IMR-90 (cell line): ENCODE data around the gene RDH12. TPM values are rescaled to one million over a fixed set of nuclear protein-coding genes. Genes with fewer than 3 reads are reported as not detected.
A peak's percentile ranks its signal among the peaks of the same experiment; 100 is the strongest.

ENCODE experiments used
- ATAC-seq: fragments of 200-7000 bp; cut with Tn5 transposase; 2 replicates; pipeline ENCODE4 v1.9.1; 2020; ENCODE audit warnings: low read depth, mild to moderate bottlenecking, moderate library complexity
- BruUV-seq: library from RNA; stranded (reverse); fragments of 400-500 nt; replicated peaks from 2 replicates; lab custom pipeline; 2021; lab: Mats Ljungman, UMichigan
- CTCF ChIA-PET: fragments of 300-600 bp; formaldehyde crosslinking; extraction: SDS; loops from one replicate; lab custom pipeline; 2021; ENCODE audit warnings: antibody characterized with exemption; lab: Yijun Ruan, JAX
- POLR2A ChIA-PET: fragments of 300-600 bp; sonication (Branson Sonifier 250); formaldehyde crosslinking; loops from one replicate; lab custom pipeline; 2022; ENCODE audit warnings: antibody characterized with exemption; ENCODE audit not compliant: unreplicated experiment; lab: Charles Lee
- DNase-seq: peaks from one replicate; pipeline ENCODE4 v3.0.0; 2013
- H2AFZ ChIP-seq: replicated peaks from 2 replicates; pipeline ENCODE3; 2013; ENCODE audit warnings: low read length, mild to moderate bottlenecking; ENCODE audit not compliant: poor library complexity
- H2AK5ac ChIP-seq: 2 replicates; pipeline ENCODE4 v1.6.1; 2013; ENCODE audit warnings: low read depth, low read length, inconsistent platforms
- H2AK9ac ChIP-seq: replicated peaks from 2 replicates; pipeline ENCODE3; 2013; ENCODE audit warnings: mild to moderate bottlenecking, low read depth, low read length, moderate library complexity; ENCODE audit not compliant: poor library complexity
- H2BK120ac ChIP-seq: 2 replicates; pipeline ENCODE4 v1.6.1; 2013; ENCODE audit warnings: low read depth, low read length, inconsistent platforms
- H2BK15ac ChIP-seq: 3 replicates; pipeline ENCODE4 v1.6.1; 2013; ENCODE audit warnings: low read depth, low read length, inconsistent platforms
- H2BK20ac ChIP-seq: 2 replicates; pipeline ENCODE4 v1.6.1; 2013; ENCODE audit warnings: low read depth, mild to moderate bottlenecking, inconsistent platforms, low read length, moderate library complexity
- H2BK5ac ChIP-seq: 2 replicates; pipeline ENCODE4 v1.6.1; 2013; ENCODE audit warnings: mild to moderate bottlenecking, low read depth, low read length, inconsistent platforms; ENCODE audit not compliant: poor library complexity, severe bottlenecking
- H3K14ac ChIP-seq: replicated peaks from 2 replicates; pipeline ENCODE4 v1.6.1; 2013; ENCODE audit warnings: low read depth, low read length, inconsistent platforms
- H3K18ac ChIP-seq: 2 replicates; pipeline ENCODE4 v1.6.1; 2013; ENCODE audit warnings: low read depth, low read length, control low read depth
- H3K23ac ChIP-seq: 2 replicates; pipeline ENCODE4 v1.6.1; 2013; ENCODE audit warnings: low read depth, low read length, inconsistent platforms
- H3K27ac ChIP-seq: 2 replicates; pipeline ENCODE4 v1.5.1; 2013; ENCODE audit warnings: mild to moderate bottlenecking, control low read depth, low read length; ENCODE audit not compliant: insufficient read depth
- H3K27me3 ChIP-seq: 2 replicates; pipeline ENCODE4 v1.6.1; 2013; ENCODE audit warnings: low read length; ENCODE audit not compliant: control insufficient read depth, insufficient read depth
- H3K36me3 ChIP-seq: 2 replicates; pipeline ENCODE4 v1.6.1; 2013; ENCODE audit warnings: low read length, mixed read lengths; ENCODE audit not compliant: control insufficient read depth, insufficient read depth
- H3K4ac ChIP-seq: 2 replicates; pipeline ENCODE4 v1.6.1; 2013; ENCODE audit warnings: low read depth, low read length, inconsistent platforms
- H3K4me1 ChIP-seq: 2 replicates; pipeline ENCODE4 v1.6.1; 2013; ENCODE audit warnings: low read length, mixed read lengths; ENCODE audit not compliant: control insufficient read depth, insufficient read depth
- H3K4me2 ChIP-seq: 2 replicates; pipeline ENCODE4 v1.6.1; 2013; ENCODE audit warnings: low read depth, mild to moderate bottlenecking, control low read depth, low read length, moderate library complexity
- H3K4me3 ChIP-seq: 2 replicates; pipeline ENCODE4 v1.5.1; 2013; ENCODE audit warnings: low read depth, mild to moderate bottlenecking, control low read depth, low read length, moderate library complexity; ENCODE audit not compliant: insufficient read depth
- H3K56ac ChIP-seq: 2 replicates; pipeline ENCODE4 v1.6.1; 2013; ENCODE audit warnings: low read length, inconsistent platforms; ENCODE audit not compliant: insufficient read depth; ENCODE audit errors: extremely low read depth
- H3K79me1 ChIP-seq, 2 experiments: 2 replicates each; pipeline ENCODE4 v1.6.1; 2013; ENCODE audit warnings: low read length in 2 of 2, inconsistent platforms in 1 of 2, low read depth in 1 of 2
- H3K9ac ChIP-seq: 2 replicates; pipeline ENCODE4 v1.6.1; 2013; ENCODE audit warnings: low read depth, low read length, control low read depth
- H3K9me1 ChIP-seq: 2 replicates; pipeline ENCODE4 v1.6.1; 2013; ENCODE audit warnings: low read length, inconsistent platforms; ENCODE audit not compliant: insufficient read depth
- H3K9me3 ChIP-seq: 2 replicates; pipeline ENCODE4 v1.6.1; 2013; ENCODE audit warnings: low read length; ENCODE audit not compliant: control insufficient read depth, insufficient read depth
- H4K20me1 ChIP-seq: 2 replicates; pipeline ENCODE4 v1.6.1; 2013; ENCODE audit warnings: low read length, inconsistent platforms; ENCODE audit not compliant: insufficient read depth
- H4K5ac ChIP-seq: 2 replicates; pipeline ENCODE4 v1.6.1; 2013; ENCODE audit warnings: mild to moderate bottlenecking, low read depth, low read length, control low read depth
- H4K8ac ChIP-seq, 2 experiments: 2 replicates each; pipeline ENCODE4 v1.6.1; 2013; ENCODE audit warnings: low read depth in 2 of 2, low read length in 2 of 2, control low read depth in 1 of 2, inconsistent platforms in 1 of 2
- H4K91ac ChIP-seq: 2 replicates; pipeline ENCODE4 v1.6.1; 2013; ENCODE audit warnings: low read depth, low read length, inconsistent platforms; ENCODE audit not compliant: insufficient read depth
- BHLHE40 ChIP-seq: fragments of 150-350 bp; IDR thresholded peaks from 2 replicates; pipeline ENCODE4 v1.6.1; 2016; ENCODE audit warnings: mild to moderate bottlenecking, low read depth, low read length
- CEBPB ChIP-seq: IDR thresholded peaks from 2 replicates; pipeline ENCODE4 v1.6.1; 2012; ENCODE audit warnings: low read depth, low read length, improper control_type of control experiment
- FOS ChIP-seq: fragments of 150-350 bp; IDR thresholded peaks from 2 replicates; pipeline ENCODE4 v1.6.1; 2016; ENCODE audit warnings: low read depth, low read length
- MAFK ChIP-seq: IDR thresholded peaks from 2 replicates; pipeline ENCODE4 v1.6.1; 2012; ENCODE audit warnings: low read depth, low read length, improper control_type of control experiment
- MAZ ChIP-seq: IDR thresholded peaks from 2 replicates; pipeline ENCODE4 v1.6.1; 2012; ENCODE audit warnings: low read depth, mild to moderate bottlenecking, low read length, improper control_type of control experiment, moderate library complexity, borderline replicate concordance
- NFE2L2 ChIP-seq: fragments of 150-350 bp; IDR thresholded peaks from 2 replicates; pipeline ENCODE4 v1.6.1; 2016; ENCODE audit warnings: low read depth, mild to moderate bottlenecking, low read length
- POLR2A ChIP-seq: IDR thresholded peaks from 2 replicates; pipeline ENCODE4 v1.6.1; 2012; ENCODE audit warnings: mild to moderate bottlenecking, low read depth, low read length
- RCOR1 ChIP-seq: IDR thresholded peaks from 2 replicates; pipeline ENCODE4 v1.6.1; 2012; ENCODE audit warnings: mild to moderate bottlenecking, low read length, improper control_type of control experiment; ENCODE audit not compliant: insufficient replicate concordance
- RFX5 ChIP-seq: IDR thresholded peaks from 2 replicates; pipeline ENCODE4 v1.8.0; 2012; ENCODE audit warnings: low read depth, mild to moderate bottlenecking, low read length, moderate library complexity
- SMC3 ChIP-seq: fragments of 150-350 bp; IDR thresholded peaks from 2 replicates; pipeline ENCODE4 v1.6.1; 2016; ENCODE audit warnings: low read depth, mild to moderate bottlenecking, antibody characterized with exemption, low read length, moderate library complexity
- WGBS, 2 experiments: methylation state at CpG; one replicate each; pipeline versions ENCODE4 v1.1.5 to v1.1.7; 2013; ENCODE audit warnings: missing lambda C conversion rate in 2 of 2; ENCODE audit not compliant: insufficient read length in 1 of 2; ENCODE audit errors: extremely low coverage in 2 of 2; 5-methylcytosine and 5-hydroxymethylcytosine counted together
- dilution Hi-C: fragments of 300-500 bp; cut with HindIII; formaldehyde crosslinking; loops from one replicate; pipeline ENCODE4 v1.14.3; 2018; ENCODE audit warnings: low sequenced_read_pairs; ENCODE audit not compliant: unreplicated experiment
- in situ Hi-C: fragments of 300-500 bp; cut with MboI; formaldehyde crosslinking; loops from 3 replicates; pipeline ENCODE4 v1.14.3; 2019; ENCODE audit warnings: low sequenced_read_pairs, inconsistent platforms, mixed read lengths
- intact Hi-C: fragments of 100-400 bp; cut with micrococcal nuclease; formaldehyde crosslinking; loops from 2 replicates; pipeline ENCODE4 v1.10.0; 2022
- polyA plus RNA-seq, 3 experiments: library from polyadenylated mRNA; depleted of rRNA; stranded (reverse); fragments of >200 nt; gene quantifications; 2 replicates each; pipeline ENCODE4 v1.2.3, GENCODE V29; 2012; ENCODE audit warnings: low replicate concordance in 1 of 3
- total RNA-seq: library from RNA; depleted of rRNA; stranded (reverse); fragments of >200 nt; gene quantifications from 2 replicates; pipeline ENCODE4 v1.2.3, GENCODE V29; 2012
- TF ChIP-seq, protein P1 (sequence below): conservative IDR thresholded peaks from 2 replicates; pipeline ENCODE4 v1.5.1; 2012; ENCODE audit warnings: mild to moderate bottlenecking, low read depth, low read length, improper control_type of control experiment
- TF ChIP-seq, protein P2 (sequence below): fragments of 150-350 bp; IDR thresholded peaks from 2 replicates; pipeline ENCODE4 v1.6.1; 2017; ENCODE audit warnings: mild to moderate bottlenecking, antibody characterized with exemption, low read length, low read depth

The RDH12 gene
- total and polyA plus RNA-seq, 2 of the 4 experiments (the other 2 are of a cell fraction) = not detected

DNA sequence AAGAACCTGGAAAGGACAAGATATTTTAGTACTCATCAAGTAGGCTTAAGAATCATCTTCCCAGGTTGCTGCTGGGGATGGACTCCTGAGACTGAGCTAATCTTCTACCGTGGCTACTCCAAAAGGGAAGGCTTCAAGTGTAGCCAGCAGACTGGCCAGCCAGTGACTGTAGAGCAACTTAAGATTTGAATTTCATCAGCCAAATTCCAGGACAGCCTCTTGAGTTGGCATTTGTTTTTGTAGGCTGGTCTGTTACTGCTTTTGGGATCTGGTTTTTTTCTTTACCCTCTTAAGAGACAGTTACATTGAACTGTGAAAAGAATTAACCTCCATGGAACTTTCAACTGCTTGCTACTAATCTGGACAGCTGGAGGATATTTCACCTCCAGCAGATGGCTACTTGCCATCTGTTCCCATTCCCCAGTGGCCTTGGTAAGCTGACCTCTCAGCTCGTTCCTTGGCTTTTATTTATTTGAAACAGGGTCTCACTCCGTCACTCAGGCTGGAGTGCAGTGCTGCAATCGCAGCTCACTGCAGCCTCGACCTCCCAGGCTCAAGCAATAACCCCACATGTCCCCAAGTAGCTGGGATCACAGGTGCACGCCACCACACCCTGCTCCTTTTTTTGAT, 47.9 kb upstream of the RDH12 start:
- Histone ChIP-seq H3K4me2 (no peak overlapping the region), H3K4me3 (no peak overlapping the region), H3K4ac (peak overlapping the region; percentile 69), H3K18ac (no peak overlapping the region), H3K27me3 (no peaks in the 10 kb centered on the region), H4K20me1 (no peaks in the 10 kb centered on the region), H3K9me3 (no peaks in the 10 kb centered on the region), H3K23ac (no peak overlapping the region), H2AK9ac (no peak overlapping the region), H2BK15ac (no peak overlapping the region), H2BK20ac (peak overlapping the region; percentile 14; the same call in 1 of the 2 replicates), H2BK5ac (no peak overlapping the region), H2BK120ac (peak overlapping the region; percentile 52; the same call in 1 of the 2 replicates), H3K56ac (peak overlapping the region; percentile 8; the same call in 1 of the 2 replicates), H3K4me1 (peaks cover 2% of the 10 kb centered on the region; the same call in 1 of the 2 replicates), H2AK5ac (no peak overlapping the region), H2AFZ (no peak overlapping the region), H3K79me1 (peaks cover 0 to 10% of the 10 kb centered on the region in 2 experiments; a peak in 1 of 4 replicates), H3K27ac (peak overlapping the region; percentile 66; the same call in 1 of the 2 replicates), H3K14ac (peak overlapping the region; percentile 33; the same call in 1 of the 2 replicates), H3K9me1 (peaks cover 6% of the 10 kb centered on the region), H4K5ac (no peak overlapping the region), H4K8ac (peak overlapping the region in 1 of 2 experiments; percentile 52; a peak in 1 of 4 replicates), H3K36me3 (peaks cover 56% of the 10 kb centered on the region), H4K91ac (peak overlapping the region; percentile 82; the same call in 1 of the 2 replicates), H3K9ac (0 out of 2 replicates have a peak overlapping the region, but pooled peaks have one; percentile 37)
- BruUV-seq = no TSS peak
- ChIA-PET CTCF (interaction anchor here (1.2 kb wide), 1 partner anchor 13 kb away, joined by 3 read pairs; no protein-coding TSS in a partner anchor), POLR2A (no interaction called here)
- WGBS, 2 experiments = 100% methylated on average over 1 of the region's 6 CpGs; no CpG with 5 or more reads in 1 of the 2 experiments
- in situ Hi-C loops = no loop called here
- dilution Hi-C loops = no loop called here
- intact Hi-C loops = no loop called here
- DNase-seq (peak; percentile 35), ATAC-seq (peak; percentile 52)
- no peak for TF ChIP-seq CEBPB
- TF ChIP-seq, protein P1, sequence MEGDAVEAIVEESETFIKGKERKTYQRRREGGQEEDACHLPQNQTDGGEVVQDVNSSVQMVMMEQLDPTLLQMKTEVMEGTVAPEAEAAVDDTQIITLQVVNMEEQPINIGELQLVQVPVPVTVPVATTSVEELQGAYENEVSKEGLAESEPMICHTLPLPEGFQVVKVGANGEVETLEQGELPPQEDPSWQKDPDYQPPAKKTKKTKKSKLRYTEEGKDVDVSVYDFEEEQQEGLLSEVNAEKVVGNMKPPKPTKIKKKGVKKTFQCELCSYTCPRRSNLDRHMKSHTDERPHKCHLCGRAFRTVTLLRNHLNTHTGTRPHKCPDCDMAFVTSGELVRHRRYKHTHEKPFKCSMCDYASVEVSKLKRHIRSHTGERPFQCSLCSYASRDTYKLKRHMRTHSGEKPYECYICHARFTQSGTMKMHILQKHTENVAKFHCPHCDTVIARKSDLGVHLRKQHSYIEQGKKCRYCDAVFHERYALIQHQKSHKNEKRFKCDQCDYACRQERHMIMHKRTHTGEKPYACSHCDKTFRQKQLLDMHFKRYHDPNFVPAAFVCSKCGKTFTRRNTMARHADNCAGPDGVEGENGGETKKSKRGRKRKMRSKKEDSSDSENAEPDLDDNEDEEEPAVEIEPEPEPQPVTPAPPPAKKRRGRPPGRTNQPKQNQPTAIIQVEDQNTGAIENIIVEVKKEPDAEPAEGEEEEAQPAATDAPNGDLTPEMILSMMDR = no peak
- TF ChIP-seq RFX5 = no peak
- no peak for TF ChIP-seq BHLHE40
- no peak for TF ChIP-seq SMC3
- TF ChIP-seq, protein P2, sequence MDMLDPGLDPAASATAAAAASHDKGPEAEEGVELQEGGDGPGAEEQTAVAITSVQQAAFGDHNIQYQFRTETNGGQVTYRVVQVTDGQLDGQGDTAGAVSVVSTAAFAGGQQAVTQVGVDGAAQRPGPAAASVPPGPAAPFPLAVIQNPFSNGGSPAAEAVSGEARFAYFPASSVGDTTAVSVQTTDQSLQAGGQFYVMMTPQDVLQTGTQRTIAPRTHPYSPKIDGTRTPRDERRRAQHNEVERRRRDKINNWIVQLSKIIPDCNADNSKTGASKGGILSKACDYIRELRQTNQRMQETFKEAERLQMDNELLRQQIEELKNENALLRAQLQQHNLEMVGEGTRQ = no peak
- no peak for TF ChIP-seq POLR2A
- TF ChIP-seq MAZ = no peak
- no peak for TF ChIP-seq FOS
- TF ChIP-seq RCOR1 = no peak
- TF ChIP-seq NFE2L2 = no peak
- no peak for TF ChIP-seq MAFK
